Karpas-422 (cell line): ENCODE data around the gene NCOR2. TPM values are rescaled to one million over a fixed set of nuclear protein-coding genes. Genes with fewer than 3 reads are reported as not detected.

Experiments
- DNase-seq: peaks from one replicate; pipeline ENCODE4 v3.0.0-alpha.2; 2015
- H2AFZ ChIP-seq: fragments of 200-600 bp; sonication (generic); 2 replicates; pipeline ENCODE4 v1.6.1; 2014; ENCODE audit warnings: antibody characterized with exemption, low read length, mixed read lengths
- H3K27ac ChIP-seq: fragments of 200-600 bp; sonication (generic); 2 replicates; pipeline ENCODE4 v1.5.1; 2014; ENCODE audit warnings: mild to moderate bottlenecking, low read length, moderate library complexity
- H3K27me3 ChIP-seq: fragments of 200-600 bp; sonication (generic); 2 replicates; pipeline ENCODE4 v1.6.1; 2014; ENCODE audit warnings: low read length, mixed read lengths
- H3K36me3 ChIP-seq: fragments of 200-600 bp; sonication (generic); 2 replicates; pipeline ENCODE4 v1.6.1; 2014; ENCODE audit warnings: low read length, mixed read lengths; ENCODE audit not compliant: insufficient read depth
- H3K4me1 ChIP-seq: fragments of 200-600 bp; sonication (generic); 2 replicates; pipeline ENCODE4 v1.6.1; 2014; ENCODE audit warnings: mild to moderate bottlenecking, low read length, mixed read lengths
- H3K4me2 ChIP-seq: fragments of 200-600 bp; sonication (generic); 2 replicates; pipeline ENCODE4 v1.6.1; 2014; ENCODE audit warnings: low read length, low read depth, mild to moderate bottlenecking; ENCODE audit not compliant: poor library complexity, severe bottlenecking
- H3K4me3 ChIP-seq: fragments of 200-600 bp; sonication (generic); 2 replicates; pipeline ENCODE4 v1.5.1; 2014; ENCODE audit warnings: mild to moderate bottlenecking, antibody characterized with exemption, low read length, mixed read lengths
- H3K79me2 ChIP-seq: fragments of 200-600 bp; sonication (generic); 2 replicates; pipeline ENCODE4 v1.6.1; 2014; ENCODE audit warnings: mild to moderate bottlenecking, low read length, mixed read lengths
- H3K9ac ChIP-seq: fragments of 200-600 bp; sonication (generic); 2 replicates; pipeline ENCODE4 v1.6.0; 2014; ENCODE audit warnings: low read length
- H3K9me2 ChIP-seq: fragments of 200-600 bp; sonication (generic), shearing (Covaris generic); replicated peaks from 2 replicates; pipeline ENCODE4 v1.6.0; 2014; ENCODE audit warnings: mild to moderate bottlenecking, low read length, moderate library complexity; ENCODE audit not compliant: insufficient read depth
- H3K9me3 ChIP-seq: fragments of 300-700, 200-600 bp; sonication (generic); 2 replicates; pipeline ENCODE4 v1.6.1; 2014; ENCODE audit warnings: low read length, mixed read lengths
- H4K20me1 ChIP-seq: fragments of 200-600 bp; sonication (generic); 2 replicates; pipeline ENCODE4 v1.6.1; 2014; ENCODE audit warnings: mild to moderate bottlenecking, antibody characterized with exemption, low read length, low read depth; ENCODE audit not compliant: insufficient read depth
- total RNA-seq: library from RNA; depleted of rRNA; stranded (reverse); fragments of >200 nt; shearing (Covaris generic); gene quantifications from 2 replicates; pipeline ENCODE4 v1.2.3, GENCODE V29; 2014; ENCODE audit warnings: low replicate concordance

Gene NCOR2
- total RNA-seq, 1 experiment from 2014 or later: 36.8 TPM

GRCh38 chr12:124520265-124520701 is 47.1 kb downstream of the NCOR2 start:
- Histone ChIP-seq H4K20me1 (peaks cover 66% of the 10 kb centered on the region), H3K4me3 (no peak overlapping the region), H3K79me2 (peaks cover 99% of the 10 kb centered on the region), H3K27ac (no peak overlapping the region), H3K4me2 (no peak overlapping the region), H3K9ac (no peak overlapping the region), H3K9me3 (no peaks in the 10 kb centered on the region), H2AFZ (no peak overlapping the region), H3K9me2 (no peaks in the 10 kb centered on the region), H3K4me1 (no peaks in the 10 kb centered on the region), H3K36me3 (0 out of 2 replicates have a peak, but pooled peaks cover 4% of the 10 kb centered on the region), H3K27me3 (no peaks in the 10 kb centered on the region)
- no peak for DNase-seq

GRCh38 chr12:124519746-124520145 is 47.7 kb downstream of the NCOR2 start:
- H3K36me3 ChIP-seq: 0 out of 2 replicates have a peak, but pooled peaks cover 4% of the 10 kb centered on the region
- H3K9me2 ChIP-seq: no peaks in the 10 kb centered on the region
- H3K9me3 ChIP-seq: no peaks in the 10 kb centered on the region
- DNase-seq: no peak
- H3K27ac ChIP-seq: no peak overlapping the region
- no peak overlapping the region for H3K4me3 ChIP-seq
- H3K4me1 ChIP-seq: no peaks in the 10 kb centered on the region
- H2AFZ ChIP-seq: no peak overlapping the region
- no peaks in the 10 kb centered on the region for H3K27me3 ChIP-seq
- H3K9ac ChIP-seq: no peak overlapping the region
- peaks cover 67% of the 10 kb centered on the region for H4K20me1 ChIP-seq
- peaks cover 99% of the 10 kb centered on the region for H3K79me2 ChIP-seq
- H3K4me2 ChIP-seq: no peak overlapping the region

- Histone ChIP-seq H3K4me2 (no peak overlapping the region), H3K4me3 (no peak overlapping the region), H3K9me2 (no peaks in the 10 kb centered on the region), H3K27ac (no peak overlapping the region), H3K9ac (no peak overlapping the region), H2AFZ (no peak overlapping the region), H3K79me2 (peaks cover 99% of the 10 kb centered on the region), H3K27me3 (no peaks in the 10 kb centered on the region), H3K9me3 (no peaks in the 10 kb centered on the region), H3K4me1 (no peaks in the 10 kb centered on the region), H3K36me3 (0 out of 2 replicates have a peak, but pooled peaks cover 4% of the 10 kb centered on the region), H4K20me1 (peaks cover 67% of the 10 kb centered on the region)
- no peak for DNase-seq
Measured at GRCh38 chr12:124518051-124518932, 49.1 kb downstream of the NCOR2 start.
